HCEC 1CT (cell line): ENCODE data around the gene PIP4K2A.
A peak's percentile ranks its signal among the peaks of the same experiment; 100 is the strongest.

Experiments used
- DNase-seq: peaks from one replicate; pipeline ENCODE4 v3.0.0-alpha.2; 2017

Gene PIP4K2A

GRCh38 chr10:22634606-22635459 lies 79.5 kb downstream of the PIP4K2A start:
- DNase-seq, result no peak

GRCh38 chr10:22634093-22634492 lies 80.3 kb downstream of the PIP4K2A start:
- DNase-seq, result no peak

GRCh38 chr10:22633528-22633927 lies 80.8 kb downstream of the PIP4K2A start:
- no peak for DNase-seq

- DNase-seq, result no peak
Observed at GRCh38 chr10:22633106-22633505, 81.3 kb downstream of the PIP4K2A start.

GRCh38 chr10:22631646-22632278 lies 82.6 kb downstream of the PIP4K2A start:
- no peak for DNase-seq

- no peak for DNase-seq
Observed at GRCh38 chr10:22631185-22631584, 83.2 kb downstream of the PIP4K2A start.

- DNase-seq, result peak; percentile 63
Observed at GRCh38 chr10:22630234-22631174, 83.9 kb downstream of the PIP4K2A start.

GRCh38 chr10:22629852-22630233 lies 84.5 kb downstream of the PIP4K2A start:
- DNase-seq, result no peak

- DNase-seq, result peak; percentile 51
Observed at GRCh38 chr10:22629126-22629525, 85.3 kb downstream of the PIP4K2A start.

- DNase-seq, result no peak
Observed at GRCh38 chr10:22628309-22628708, 86.1 kb downstream of the PIP4K2A start.

- no peak for DNase-seq
Observed at GRCh38 chr10:22626784-22627183, 87.6 kb downstream of the PIP4K2A start.

- DNase-seq, result no peak
Observed at GRCh38 chr10:22625516-22626290, 88.7 kb downstream of the PIP4K2A start.

- peak; percentile 87 for DNase-seq
Observed at GRCh38 chr10:22624287-22624738, 90.1 kb downstream of the PIP4K2A start.

GRCh38 chr10:22623633-22624253 lies 90.6 kb downstream of the PIP4K2A start:
- no peak for DNase-seq

- DNase-seq, result no peak
Observed at GRCh38 chr10:22622242-22622806, 92.1 kb downstream of the PIP4K2A start.

- no peak for DNase-seq
Observed at GRCh38 chr10:22621726-22622125, 92.7 kb downstream of the PIP4K2A start.

GRCh38 chr10:22620929-22621328 lies 93.4 kb downstream of the PIP4K2A start:
- no peak for DNase-seq

GRCh38 chr10:22620140-22620857 lies 94.1 kb downstream of the PIP4K2A start:
- peak; percentile 98 for DNase-seq

GRCh38 chr10:22619101-22619500 lies 95.3 kb downstream of the PIP4K2A start:
- no peak for DNase-seq

GRCh38 chr10:22618078-22618785 lies 96.1 kb downstream of the PIP4K2A start:
- no peak for DNase-seq
